ENCODE data around the gene EIF3A. TPM values are rescaled to one million over a fixed set of nuclear protein-coding genes. Genes with fewer than 3 reads are reported as not detected.
A peak's percentile ranks its signal among the peaks of the same experiment; 100 is the strongest.
"Not testable (repeated sequence)": the region's sequence is repeated elsewhere in the genome, so short reads cannot be mapped to it uniquely, and the experiment has no call there.

Gene EIF3A
- total RNA-seq, 1 donor from 2014 or later: 132 TPM

- no peaks in the 10 kb centered on the region for H3K4me1 Mint-ChIP-seq (ENCODE audit: unreplicated experiment)
- H3K9me3 Mint-ChIP-seq: no peaks in the 10 kb centered on the region
- H3K27me3 Mint-ChIP-seq: no peaks in the 10 kb centered on the region
- H3K36me3 Mint-ChIP-seq: no peaks in the 10 kb centered on the region
- peak within 1 kb of the TSS; percentile 87 for H3K4me3 Mint-ChIP-seq
- peak; percentile 84 for DNase-seq (ENCODE audit: extremely low spot score, unreplicated experiment)
- TF ChIP-seq CTCF (conservative IDR thresholded peaks at IDR 0.05): peak; percentile 17
- peak within 1 kb of the TSS; percentile 62 for H3K27ac Mint-ChIP-seq
Observed at GRCh38 chr10:119103903-119104653, 23.5 kb upstream of the EIF3A start, which contains the start of gene DENND10. Gene DENND10 (plus strand): TSS chr10:119104113. CDS start chr10:119104143, 30 bp downstream.

- TF ChIP-seq CTCF (conservative IDR thresholded peaks at IDR 0.05): no peak
- Mint-ChIP-seq H3K27me3 (no peaks in the 10 kb centered on the region), H3K9me3 (no peaks in the 10 kb centered on the region), H3K4me1 (ENCODE audit: unreplicated experiment) (no peaks in the 10 kb centered on the region), H3K27ac (peak overlapping the region; percentile 62), H3K36me3 (no peaks in the 10 kb centered on the region), H3K4me3 (peak overlapping the region; percentile 82)
- DNase-seq (ENCODE audit: extremely low spot score, unreplicated experiment): no peak
Observed at GRCh38 chr10:119103241-119103902, 22.8 kb upstream of the EIF3A start.

GRCh38 chr10:119101366-119102098, 20.9 kb upstream of the EIF3A start:
- Mint-ChIP-seq H3K27me3 (no peaks in the 10 kb centered on the region), H3K9me3 (no peaks in the 10 kb centered on the region), H3K36me3 (no peaks in the 10 kb centered on the region), H3K4me3 (peak overlapping the region; percentile 37), H3K27ac (peak overlapping the region; percentile 97), H3K4me1 (ENCODE audit: unreplicated experiment) (no peaks in the 10 kb centered on the region)
- TF ChIP-seq CTCF (conservative IDR thresholded peaks at IDR 0.05): no peak
- DNase-seq (ENCODE audit: extremely low spot score, unreplicated experiment): no peak

- Mint-ChIP-seq H3K4me1 (ENCODE audit: unreplicated experiment) (no peaks in the 10 kb centered on the region), H3K27me3 (no peaks in the 10 kb centered on the region), H3K4me3 (peak overlapping the region; percentile 61), H3K36me3 (no peaks in the 10 kb centered on the region), H3K9me3 (no peaks in the 10 kb centered on the region), H3K27ac (peak overlapping the region; percentile 97)
- no peak for TF ChIP-seq CTCF (conservative IDR thresholded peaks at IDR 0.05)
- no peak for DNase-seq (ENCODE audit: extremely low spot score, unreplicated experiment)
Observed at GRCh38 chr10:119100434-119101238, 20.0 kb upstream of the EIF3A start.

GRCh38 chr10:119098576-119098975, 18.0 kb upstream of the EIF3A start:
- H3K27me3 Mint-ChIP-seq: no peaks in the 10 kb centered on the region
- no peak overlapping the region for H3K27ac Mint-ChIP-seq
- no peak overlapping the region for H3K4me3 Mint-ChIP-seq
- H3K9me3 Mint-ChIP-seq: no peaks in the 10 kb centered on the region
- no peaks in the 10 kb centered on the region for H3K4me1 Mint-ChIP-seq (ENCODE audit: unreplicated experiment)
- no peaks in the 10 kb centered on the region for H3K36me3 Mint-ChIP-seq
- DNase-seq (ENCODE audit: extremely low spot score, unreplicated experiment): no peak
- TF ChIP-seq CTCF (conservative IDR thresholded peaks at IDR 0.05): no peak

- not testable (repeated sequence) for H3K36me3 Mint-ChIP-seq; H3K27ac Mint-ChIP-seq; H3K27me3 Mint-ChIP-seq; H3K4me3 Mint-ChIP-seq; H3K4me1 Mint-ChIP-seq (ENCODE audit: unreplicated experiment); H3K9me3 Mint-ChIP-seq; DNase-seq (ENCODE audit: extremely low spot score, unreplicated experiment)
Observed at GRCh38 chr10:119096641-119097415, 16.2 kb upstream of the EIF3A start.

Measured in type B pancreatic cell (in vitro differentiated cells).